Smooth muscle cell (in vitro differentiated cells): ENCODE results near the gene DLX1. TPM values are rescaled to one million over a fixed set of nuclear protein-coding genes. Genes with fewer than 3 reads are reported as not detected.

Experiments
- DNase-seq: peaks from one replicate; lab custom pipeline; 2025; ENCODE audit not compliant: unreplicated experiment; lab: John Stamatoyannopoulos, UW
- H2AFZ ChIP-seq: fragments of 200-600 bp; sonication (generic); 2 replicates; pipeline ENCODE4 v1.6.0; 2016; ENCODE audit warnings: antibody characterized with exemption, low read depth, mild to moderate bottlenecking
- H3F3A ChIP-seq: fragments of 200-600 bp; sonication (generic); 2 replicates; pipeline ENCODE4 v1.6.0; 2017; ENCODE audit warnings: antibody characterized with exemption, low read depth
- H3K27ac ChIP-seq: fragments of 200-600 bp; sonication (generic); 2 replicates; pipeline ENCODE4 v1.5.1; 2016; ENCODE audit warnings: low read depth, mild to moderate bottlenecking
- H3K27me3 ChIP-seq: fragments of 200-600 bp; sonication (generic); 2 replicates; pipeline ENCODE4 v1.6.1; 2016; ENCODE audit warnings: low read depth, mild to moderate bottlenecking
- H3K36me3 ChIP-seq: fragments of 200-600 bp; sonication (generic); 2 replicates; pipeline ENCODE4 v1.5.1; 2016; ENCODE audit warnings: low read depth
- H3K4me1 ChIP-seq: fragments of 200-600 bp; sonication (generic); 2 replicates; pipeline ENCODE4 v1.5.1; 2016; ENCODE audit warnings: low read depth
- H3K4me2 ChIP-seq: fragments of 200-600 bp; sonication (generic); 2 replicates; pipeline ENCODE4 v1.6.0; 2016; ENCODE audit warnings: mild to moderate bottlenecking
- H3K4me3 ChIP-seq: fragments of 200-600 bp; sonication (generic); 2 replicates; pipeline ENCODE4 v1.5.1; 2016; ENCODE audit warnings: mild to moderate bottlenecking
- H3K79me2 ChIP-seq: fragments of 200-600 bp; sonication (generic); 2 replicates; pipeline ENCODE4 v1.6.0; 2016; ENCODE audit warnings: low read depth, mild to moderate bottlenecking
- H3K9ac ChIP-seq: fragments of 200-600 bp; sonication (generic); 2 replicates; pipeline ENCODE4 v1.6.0; 2016; ENCODE audit warnings: low read depth
- H3K9me3 ChIP-seq: fragments of 200-600 bp; sonication (generic); replicated peaks from 2 replicates; pipeline ENCODE4 v1.5.1; 2016; ENCODE audit warnings: low read depth
- H4K20me1 ChIP-seq: fragments of 200-600 bp; sonication (generic); 2 replicates; pipeline ENCODE4 v1.6.0; 2016; ENCODE audit warnings: low read depth
- WGBS: methylation state at CpG from one replicate; pipeline ENCODE4 v1.1.7; 2016; ENCODE audit warnings: low lambda C conversion rate; 5-methylcytosine and 5-hydroxymethylcytosine counted together
- polyA plus RNA-seq: library from polyadenylated mRNA; unstranded; fragments of >200 nt; fragmentation: Nextera tagmentation; extraction: Ambion mirVana; gene quantifications from 2 replicates; pipeline ENCODE4 v1.2.1, GENCODE V29; 2016
- total RNA-seq: library from RNA; depleted of rRNA; stranded (reverse); fragments of >200 nt; gene quantifications from 2 replicates; pipeline ENCODE4 v1.2.3, GENCODE V29; 2014
- TF ChIP-seq, protein P1 (sequence below): fragments of 200-600 bp; sonication (generic); IDR thresholded peaks from 2 replicates; pipeline ENCODE4 v1.5.1; 2017; ENCODE audit warnings: borderline replicate concordance, mild to moderate bottlenecking, antibody characterized with exemption; ENCODE audit not compliant: insufficient read depth, poor library complexity, severe bottlenecking

The DLX1 gene
- total and polyA plus RNA-seq, 2 experiments from 2014 or later, result 3.3 to 3.5 TPM

DNA sequence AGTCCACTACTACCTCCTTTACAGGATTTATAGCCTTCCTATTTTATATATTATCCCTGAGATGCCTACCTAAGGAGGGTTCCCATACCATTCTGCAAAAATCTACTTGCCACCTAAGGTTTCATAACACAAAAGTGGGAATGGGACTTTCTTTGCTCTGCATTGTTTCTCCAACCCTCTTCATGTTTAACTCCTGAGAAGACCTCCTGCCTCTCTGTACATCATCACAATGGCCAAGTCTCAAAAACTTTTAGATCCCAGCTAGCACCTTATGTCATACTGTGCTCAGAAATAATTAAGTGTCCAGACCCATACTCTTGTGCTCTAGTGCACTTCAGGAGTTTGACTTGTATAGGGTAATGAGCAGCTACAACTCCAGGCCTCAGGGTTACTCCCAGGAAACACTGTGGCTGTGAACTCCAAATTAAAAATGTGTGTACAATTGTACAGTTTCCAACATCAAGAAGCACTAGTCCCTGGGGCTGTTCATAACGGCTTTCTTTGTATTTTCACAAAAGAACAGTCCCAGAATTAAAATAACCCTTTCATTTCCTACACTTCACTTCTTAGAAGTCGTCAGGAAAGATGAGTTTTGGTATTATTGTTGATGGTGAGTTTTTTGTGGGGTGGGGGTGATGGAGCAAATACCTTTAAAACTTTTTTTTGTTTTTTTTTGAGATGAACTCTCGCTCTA lies 46.1 kb upstream of the DLX1 start:
- no peak overlapping the region for H2AFZ ChIP-seq
- DNase-seq, result no peak

GRCh38 chr2:172040311-172040710 lies 45.0 kb upstream of the DLX1 start:
- TF ChIP-seq, protein P1, sequence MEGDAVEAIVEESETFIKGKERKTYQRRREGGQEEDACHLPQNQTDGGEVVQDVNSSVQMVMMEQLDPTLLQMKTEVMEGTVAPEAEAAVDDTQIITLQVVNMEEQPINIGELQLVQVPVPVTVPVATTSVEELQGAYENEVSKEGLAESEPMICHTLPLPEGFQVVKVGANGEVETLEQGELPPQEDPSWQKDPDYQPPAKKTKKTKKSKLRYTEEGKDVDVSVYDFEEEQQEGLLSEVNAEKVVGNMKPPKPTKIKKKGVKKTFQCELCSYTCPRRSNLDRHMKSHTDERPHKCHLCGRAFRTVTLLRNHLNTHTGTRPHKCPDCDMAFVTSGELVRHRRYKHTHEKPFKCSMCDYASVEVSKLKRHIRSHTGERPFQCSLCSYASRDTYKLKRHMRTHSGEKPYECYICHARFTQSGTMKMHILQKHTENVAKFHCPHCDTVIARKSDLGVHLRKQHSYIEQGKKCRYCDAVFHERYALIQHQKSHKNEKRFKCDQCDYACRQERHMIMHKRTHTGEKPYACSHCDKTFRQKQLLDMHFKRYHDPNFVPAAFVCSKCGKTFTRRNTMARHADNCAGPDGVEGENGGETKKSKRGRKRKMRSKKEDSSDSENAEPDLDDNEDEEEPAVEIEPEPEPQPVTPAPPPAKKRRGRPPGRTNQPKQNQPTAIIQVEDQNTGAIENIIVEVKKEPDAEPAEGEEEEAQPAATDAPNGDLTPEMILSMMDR, result no peak

More for the DNA sequence above, 46.1 kb upstream of the DLX1 start:
- no peak overlapping the region for H3K4me3 ChIP-seq
- no peaks in the 10 kb centered on the region for H4K20me1 ChIP-seq
- 87% methylated on average over 3 of the region's 3 CpGs for WGBS
- H3K4me1 ChIP-seq, result no peaks in the 10 kb centered on the region
- peak overlapping the region; percentile 39 for H3K27ac ChIP-seq
- no peaks in the 10 kb centered on the region for H3K27me3 ChIP-seq
- no peak overlapping the region for H3K9ac ChIP-seq
- H3K4me2 ChIP-seq, result no peak overlapping the region
- no peaks in the 10 kb centered on the region for H3F3A ChIP-seq
- no peaks in the 10 kb centered on the region for H3K79me2 ChIP-seq
- no peaks in the 10 kb centered on the region for H3K9me3 ChIP-seq
- TF ChIP-seq, protein P1, result no peak
- H3K36me3 ChIP-seq, result no peaks in the 10 kb centered on the region

DNA sequence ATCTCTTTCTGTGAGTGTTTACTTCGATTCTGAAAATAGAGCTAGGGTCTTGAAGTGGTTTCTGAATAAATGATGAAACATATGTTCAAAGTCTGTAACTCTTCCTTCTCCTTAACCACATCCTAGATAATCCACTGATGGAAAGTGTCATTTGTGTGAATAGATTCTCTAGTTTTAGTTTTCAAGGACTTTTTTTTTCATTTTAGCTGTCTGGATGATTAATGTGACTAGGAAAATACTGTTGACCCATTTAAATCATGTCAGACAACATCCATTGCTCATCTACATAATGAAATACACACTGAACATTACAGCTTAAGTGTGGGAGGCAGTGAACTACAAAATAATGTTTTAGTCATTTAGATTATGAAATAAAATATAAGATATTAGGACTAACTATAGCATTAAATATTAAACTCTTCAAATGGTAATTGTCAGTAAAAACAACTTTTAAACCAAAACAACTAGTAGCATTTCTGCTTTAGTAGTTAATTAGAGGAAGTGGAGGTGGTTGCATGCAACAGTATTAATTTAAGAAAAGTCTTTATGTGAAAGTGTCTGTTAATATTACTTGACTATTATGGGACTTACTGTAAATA lies 39.1 kb upstream of the DLX1 start:
- no peak overlapping the region for H3K4me2 ChIP-seq

More at GRCh38 chr2:172040311-172040710, 45.0 kb upstream of the DLX1 start:
- H4K20me1 ChIP-seq, result no peaks in the 10 kb centered on the region
- H3K4me3 ChIP-seq, result no peak overlapping the region
- no peaks in the 10 kb centered on the region for H3K36me3 ChIP-seq
- no peaks in the 10 kb centered on the region for H3K9me3 ChIP-seq
- H3K9ac ChIP-seq, result no peak overlapping the region
- H3K79me2 ChIP-seq, result no peaks in the 10 kb centered on the region
- WGBS, result 89% methylated on average over 6 of the region's 6 CpGs
- H3F3A ChIP-seq, result no peaks in the 10 kb centered on the region
- no peak overlapping the region for H2AFZ ChIP-seq
- no peak overlapping the region for H3K4me2 ChIP-seq
- H3K4me1 ChIP-seq, result no peaks in the 10 kb centered on the region
- no peak overlapping the region for H3K27ac ChIP-seq
- H3K27me3 ChIP-seq, result no peaks in the 10 kb centered on the region
- no peak for DNase-seq

More for the DNA sequence above, 39.1 kb upstream of the DLX1 start:
- Histone ChIP-seq H3K9me3 (no peaks in the 10 kb centered on the region), H3K4me1 (no peaks in the 10 kb centered on the region), H3K27ac (no peak overlapping the region), H3K36me3 (no peaks in the 10 kb centered on the region), H4K20me1 (no peaks in the 10 kb centered on the region), H2AFZ (no peak overlapping the region), H3K27me3 (no peaks in the 10 kb centered on the region), H3K79me2 (no peaks in the 10 kb centered on the region), H3K9ac (no peak overlapping the region), H3F3A (no peaks in the 10 kb centered on the region), H3K4me3 (no peak overlapping the region)
- no peak for DNase-seq
- 73% methylated on average over 1 of the region's 1 CpG for WGBS
- TF ChIP-seq, protein P1, result no peak
